ENCODE results near the gene FBXW12. TPM values are rescaled to one million over a fixed set of nuclear protein-coding genes. Genes with fewer than 3 reads are reported as not detected.

Gene FBXW12
- total RNA-seq, 2 donors from 2014 or later = not detected

DNA sequence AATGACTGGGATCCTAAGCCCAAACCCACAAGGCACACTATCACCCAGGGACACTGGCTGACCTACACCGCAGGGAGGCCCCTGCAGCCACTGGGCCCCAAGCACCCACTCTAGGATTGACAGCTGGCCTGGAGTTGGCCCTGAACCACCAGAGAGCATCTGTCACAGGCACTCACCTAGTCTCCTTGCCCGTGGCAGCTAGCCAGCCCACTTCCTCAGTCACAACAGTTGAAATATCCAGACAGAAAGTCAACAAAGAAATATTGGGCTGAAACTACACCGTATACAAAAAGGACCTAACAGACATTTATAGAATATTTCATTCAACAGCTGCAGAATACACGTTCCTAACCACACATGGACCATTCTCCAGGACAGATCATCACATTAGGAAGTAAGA lies 33.4 kb upstream of the FBXW12 start:
- Histone ChIP-seq H3K4me1 (ENCODE audit: control insufficient read depth in 1 of 2, low read depth in 2 of 2) (no peaks in the 10 kb centered on the region), H3K27me3 (replicated peaks; ENCODE audit: insufficient read depth) (no peaks in the 10 kb centered on the region), H3K4me3 (no peak overlapping the region), H3K36me3 (no peaks in the 10 kb centered on the region), H3K9me3 (no peaks in the 10 kb centered on the region), H3K27ac (no peak overlapping the region)
- DNase-seq (ENCODE audit: low spot score) = no peak
- no peak for ATAC-seq (ENCODE audit: insufficient number of reproducible peaks, low FRiP score, low read depth)
- TF ChIP-seq, protein P1, sequence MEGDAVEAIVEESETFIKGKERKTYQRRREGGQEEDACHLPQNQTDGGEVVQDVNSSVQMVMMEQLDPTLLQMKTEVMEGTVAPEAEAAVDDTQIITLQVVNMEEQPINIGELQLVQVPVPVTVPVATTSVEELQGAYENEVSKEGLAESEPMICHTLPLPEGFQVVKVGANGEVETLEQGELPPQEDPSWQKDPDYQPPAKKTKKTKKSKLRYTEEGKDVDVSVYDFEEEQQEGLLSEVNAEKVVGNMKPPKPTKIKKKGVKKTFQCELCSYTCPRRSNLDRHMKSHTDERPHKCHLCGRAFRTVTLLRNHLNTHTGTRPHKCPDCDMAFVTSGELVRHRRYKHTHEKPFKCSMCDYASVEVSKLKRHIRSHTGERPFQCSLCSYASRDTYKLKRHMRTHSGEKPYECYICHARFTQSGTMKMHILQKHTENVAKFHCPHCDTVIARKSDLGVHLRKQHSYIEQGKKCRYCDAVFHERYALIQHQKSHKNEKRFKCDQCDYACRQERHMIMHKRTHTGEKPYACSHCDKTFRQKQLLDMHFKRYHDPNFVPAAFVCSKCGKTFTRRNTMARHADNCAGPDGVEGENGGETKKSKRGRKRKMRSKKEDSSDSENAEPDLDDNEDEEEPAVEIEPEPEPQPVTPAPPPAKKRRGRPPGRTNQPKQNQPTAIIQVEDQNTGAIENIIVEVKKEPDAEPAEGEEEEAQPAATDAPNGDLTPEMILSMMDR (IDR thresholded peaks at IDR 0.05) = no peak

DNA sequence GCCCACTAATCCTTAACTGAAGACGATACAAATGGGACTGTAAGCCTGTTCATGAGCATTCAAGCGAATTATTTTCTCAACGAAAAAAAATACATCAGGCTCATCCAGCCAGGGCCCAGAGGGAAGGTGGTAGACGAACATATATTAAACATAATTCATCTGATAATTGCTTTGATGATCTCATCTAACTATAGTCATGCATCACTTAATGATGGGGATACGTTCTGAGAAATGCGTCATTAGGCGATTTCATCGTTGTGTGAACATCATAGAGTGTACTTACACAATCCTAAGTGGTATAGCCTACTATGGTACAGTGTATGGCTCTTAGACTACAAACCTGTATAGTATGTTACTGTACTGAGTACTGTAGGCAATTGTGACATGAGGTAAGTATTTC lies 28.6 kb upstream of the FBXW12 start:
- TF ChIP-seq, protein P1 (IDR thresholded peaks at IDR 0.05) = no peak
- Histone ChIP-seq H3K27me3 (replicated peaks; ENCODE audit: insufficient read depth) (no peaks in the 10 kb centered on the region), H3K36me3 (no peaks in the 10 kb centered on the region), H3K4me1 (ENCODE audit: control insufficient read depth in 1 of 2, low read depth in 2 of 2) (no peaks in the 10 kb centered on the region), H3K9me3 (no peaks in the 10 kb centered on the region), H3K27ac (no peak overlapping the region), H3K4me3 (no peak overlapping the region)
- ATAC-seq (ENCODE audit: insufficient number of reproducible peaks, low FRiP score, low read depth) (no peak), DNase-seq (ENCODE audit: low spot score) (no peak)

DNA sequence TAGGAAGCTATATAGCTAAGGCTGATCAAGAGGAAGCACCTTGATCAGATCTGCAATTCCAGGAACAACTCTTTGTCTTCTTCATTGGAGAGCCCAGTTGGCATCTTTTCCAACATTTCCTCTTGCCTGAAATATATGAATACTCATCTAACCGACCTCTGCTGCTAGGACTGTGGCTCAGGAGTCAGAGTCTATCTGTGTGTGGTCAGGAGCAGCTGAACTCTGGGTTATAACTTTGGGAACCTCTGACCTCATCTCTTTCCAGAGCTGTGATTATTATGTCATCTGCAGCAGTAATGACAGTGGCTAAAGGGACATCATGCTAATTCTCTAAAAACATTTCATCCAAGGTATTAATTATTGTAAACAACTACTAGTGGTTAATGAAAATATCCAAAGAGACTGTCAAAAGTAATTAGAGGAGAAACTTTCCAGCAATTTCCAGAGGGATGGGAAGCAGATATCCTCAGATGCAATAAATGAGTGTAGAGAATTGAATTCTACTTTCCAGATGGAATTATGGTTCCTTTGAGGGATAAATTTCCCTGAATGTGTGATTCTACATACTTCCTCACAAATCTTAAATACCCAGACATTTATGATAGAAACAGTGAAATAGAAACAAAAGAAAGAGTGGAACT lies 27.0 kb upstream of the FBXW12 start:
- Histone ChIP-seq H3K4me3 (no peak overlapping the region), H3K36me3 (no peaks in the 10 kb centered on the region), H3K27ac (no peak overlapping the region), H3K27me3 (replicated peaks; ENCODE audit: insufficient read depth) (no peaks in the 10 kb centered on the region), H3K4me1 (ENCODE audit: control insufficient read depth in 1 of 2, low read depth in 2 of 2) (no peaks in the 10 kb centered on the region), H3K9me3 (no peaks in the 10 kb centered on the region)
- DNase-seq (ENCODE audit: low spot score) = no peak
- ATAC-seq (ENCODE audit: insufficient number of reproducible peaks, low FRiP score, low read depth) = no peak
- TF ChIP-seq, protein P1 (IDR thresholded peaks at IDR 0.05) = no peak

DNA sequence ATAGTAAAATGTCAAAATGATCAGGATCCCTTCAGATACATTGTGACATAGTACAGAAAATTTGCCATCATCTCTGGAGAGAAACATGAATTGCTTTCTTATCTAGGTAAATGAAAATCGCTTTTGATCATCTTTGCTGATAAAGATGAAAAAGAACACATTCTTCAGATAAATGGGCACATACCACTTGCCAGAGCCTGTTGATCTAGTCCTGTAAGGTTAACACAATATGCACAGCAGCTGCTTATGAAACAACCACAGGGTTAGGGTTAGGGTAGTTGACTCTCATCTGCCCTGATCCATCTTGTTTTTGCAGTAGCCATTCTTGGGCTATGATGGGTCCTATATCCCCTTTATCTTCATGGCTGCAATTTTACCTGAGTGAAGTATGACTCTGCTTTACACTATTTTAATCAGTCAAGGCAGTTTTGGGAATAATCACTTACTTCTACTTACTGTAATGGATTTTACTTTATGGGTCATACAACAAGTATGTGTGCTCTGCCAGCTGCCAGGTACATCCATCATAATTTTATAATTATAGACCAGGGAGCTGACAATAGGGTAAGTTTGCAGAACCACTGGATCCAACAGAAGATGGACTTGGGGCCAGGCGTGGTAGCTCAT lies 26.0 kb upstream of the FBXW12 start:
- TF ChIP-seq, protein P1 (IDR thresholded peaks at IDR 0.05) = no peak
- Histone ChIP-seq H3K27me3 (replicated peaks; ENCODE audit: insufficient read depth) (no peaks in the 10 kb centered on the region), H3K4me3 (no peak overlapping the region), H3K4me1 (ENCODE audit: control insufficient read depth in 1 of 2, low read depth in 2 of 2) (no peaks in the 10 kb centered on the region), H3K9me3 (no peaks in the 10 kb centered on the region), H3K36me3 (no peaks in the 10 kb centered on the region), H3K27ac (no peak overlapping the region)
- DNase-seq (ENCODE audit: low spot score) = no peak
- no peak for ATAC-seq (ENCODE audit: insufficient number of reproducible peaks, low FRiP score, low read depth)

DNA sequence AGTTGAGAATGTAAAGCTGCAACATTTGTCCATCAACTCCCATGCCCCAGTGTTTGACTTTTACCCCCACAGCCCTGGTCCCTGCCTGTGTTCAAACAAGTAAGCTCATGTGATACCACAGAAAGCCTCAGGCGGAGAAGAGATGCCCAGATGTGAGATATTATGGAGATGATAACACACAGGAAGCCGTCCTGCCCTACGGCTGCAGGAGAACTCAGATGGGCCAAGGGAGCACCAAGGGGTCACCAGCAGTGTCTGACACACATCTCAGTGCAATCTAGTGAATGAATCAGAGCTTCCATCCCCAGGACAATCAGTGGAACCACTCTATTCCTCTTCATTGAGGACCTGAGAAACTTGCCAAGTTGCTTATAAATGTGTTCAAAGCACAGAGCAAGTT lies 24.5 kb upstream of the FBXW12 start:
- no peak overlapping the region for H3K4me3 ChIP-seq
- no peaks in the 10 kb centered on the region for H3K9me3 ChIP-seq
- ATAC-seq (ENCODE audit: insufficient number of reproducible peaks, low FRiP score, low read depth) (no peak), DNase-seq (ENCODE audit: low spot score) (no peak)
- H3K27ac ChIP-seq = no peak overlapping the region
- TF ChIP-seq, protein P1 (IDR thresholded peaks at IDR 0.05) = no peak
- no peaks in the 10 kb centered on the region for H3K36me3 ChIP-seq
- no peaks in the 10 kb centered on the region for H3K27me3 ChIP-seq (replicated peaks; ENCODE audit: insufficient read depth)
- no peaks in the 10 kb centered on the region for H3K4me1 ChIP-seq (ENCODE audit: control insufficient read depth in 1 of 2, low read depth in 2 of 2)

Measured in thoracic aorta (tissue), 2 donors.